Progenitor cell of endocrine pancreas (in vitro differentiated cells): Measurements from ENCODE around the gene OTUD7B. TPM values are rescaled to one million over a fixed set of nuclear protein-coding genes. Genes with fewer than 3 reads are reported as not detected.
"Not testable (repeated sequence)": the region's sequence is repeated elsewhere in the genome, so short reads cannot be mapped to it uniquely, and the experiment has no call there.

Experiments used
- DNase-seq: peaks from one replicate; pipeline ENCODE4 v3.0.0; 2021; ENCODE audit warnings: low spot score; ENCODE audit not compliant: unreplicated experiment
- H3K27ac Mint-ChIP-seq: 2 replicates; pipeline ENCODE4 v1.8.0; 2021; ENCODE audit warnings: mild to moderate bottlenecking, moderate library complexity, mixed read lengths
- H3K27me3 Mint-ChIP-seq: 2 replicates; pipeline ENCODE4 v1.8.0; 2021; ENCODE audit warnings: mixed read lengths
- H3K36me3 Mint-ChIP-seq: 2 replicates; pipeline ENCODE4 v1.8.0; 2022; ENCODE audit warnings: mixed read lengths; ENCODE audit not compliant: insufficient read depth
- H3K4me1 Mint-ChIP-seq: 2 replicates; pipeline ENCODE4 v1.8.0; 2021; ENCODE audit warnings: low read depth, mixed read lengths
- H3K4me3 Mint-ChIP-seq: 2 replicates; pipeline ENCODE4 v1.8.0; 2021; ENCODE audit warnings: low read depth, mild to moderate bottlenecking, moderate library complexity, mixed read lengths
- H3K9me3 Mint-ChIP-seq: 2 replicates; pipeline ENCODE4 v1.8.0; 2021; ENCODE audit warnings: low read depth, mixed read lengths
- CTCF ChIP-seq: fragments of 200-600 bp; sonication (generic); IDR thresholded peaks from one replicate; pipeline ENCODE4 v1.5.0; 2021; ENCODE audit warnings: antibody characterized with exemption, mild to moderate bottlenecking; ENCODE audit not compliant: unreplicated experiment
- total RNA-seq: library from RNA; stranded (reverse); gene quantifications from 2 replicates; pipeline ENCODE4 v1.2.1, GENCODE V29; 2021

The OTUD7B gene
- total RNA-seq, 1 donor from 2014 or later = 29.1 TPM

- no peak for TF ChIP-seq CTCF
- peaks cover 10% of the 10 kb centered on the region for H3K4me1 Mint-ChIP-seq
- peaks cover 38% of the 10 kb centered on the region for H3K36me3 Mint-ChIP-seq
- no peak overlapping the region for H3K27ac Mint-ChIP-seq
- peaks cover 3% of the 10 kb centered on the region for H3K9me3 Mint-ChIP-seq
- DNase-seq = no peak
- no peaks in the 10 kb centered on the region for H3K27me3 Mint-ChIP-seq
- H3K4me3 Mint-ChIP-seq = no peak overlapping the region
Observed at GRCh38 chr1:149962736-149963135, 47.8 kb downstream of the OTUD7B start.

GRCh38 chr1:149962039-149962647 is 48.4 kb downstream of the OTUD7B start:
- Mint-ChIP-seq H3K4me3 (no peak overlapping the region), H3K27ac (no peak overlapping the region), H3K4me1 (peaks cover 4% of the 10 kb centered on the region), H3K9me3 (peaks cover 3% of the 10 kb centered on the region), H3K36me3 (peaks cover 43% of the 10 kb centered on the region), H3K27me3 (no peaks in the 10 kb centered on the region)
- DNase-seq = no peak
- peak; percentile 79 for TF ChIP-seq CTCF

- Mint-ChIP-seq H3K36me3 (peaks cover 69% of the 10 kb centered on the region), H3K9me3 (peaks cover 14% of the 10 kb centered on the region)
- not testable (repeated sequence) for H3K27ac Mint-ChIP-seq, H3K4me3 Mint-ChIP-seq, DNase-seq, H3K4me1 Mint-ChIP-seq, H3K27me3 Mint-ChIP-seq
Observed at GRCh38 chr1:149957548-149957947, 53.0 kb downstream of the OTUD7B start.

- Mint-ChIP-seq H3K27me3 (no peaks in the 10 kb centered on the region), H3K27ac (peak overlapping the region; percentile 13), H3K9me3 (peaks cover 5% of the 10 kb centered on the region), H3K36me3 (peaks cover 36% of the 10 kb centered on the region), H3K4me3 (no peak overlapping the region), H3K4me1 (no peaks in the 10 kb centered on the region)
- no peak for TF ChIP-seq CTCF
- DNase-seq = no peak
Observed at GRCh38 chr1:149949911-149950310, 60.6 kb downstream of the OTUD7B start.

- H3K4me1 Mint-ChIP-seq = no peaks in the 10 kb centered on the region
- H3K27ac Mint-ChIP-seq = no peak overlapping the region
- TF ChIP-seq CTCF = no peak
- no peak overlapping the region for H3K4me3 Mint-ChIP-seq
- no peaks in the 10 kb centered on the region for H3K9me3 Mint-ChIP-seq
- H3K36me3 Mint-ChIP-seq = peaks cover 23% of the 10 kb centered on the region
- no peak for DNase-seq
- H3K27me3 Mint-ChIP-seq = no peaks in the 10 kb centered on the region
Observed at GRCh38 chr1:149945206-149945605, 65.3 kb downstream of the OTUD7B start.

GRCh38 chr1:149942885-149943284 is 67.6 kb downstream of the OTUD7B start:
- TF ChIP-seq CTCF = no peak
- no peak overlapping the region for H3K4me3 Mint-ChIP-seq
- H3K27ac Mint-ChIP-seq = no peak overlapping the region
- no peaks in the 10 kb centered on the region for H3K27me3 Mint-ChIP-seq
- peaks cover 18% of the 10 kb centered on the region for H3K36me3 Mint-ChIP-seq
- H3K4me1 Mint-ChIP-seq = peaks cover 9% of the 10 kb centered on the region
- H3K9me3 Mint-ChIP-seq = no peaks in the 10 kb centered on the region
- no peak for DNase-seq
